Mucosa of descending colon (tissue), 3 donors: Measurements from ENCODE around the gene SELPLG. TPM values are rescaled to one million over a fixed set of nuclear protein-coding genes. Genes with fewer than 3 reads are reported as not detected.

Experiments used
- ATAC-seq: fragments of 200-7000 bp; cut with Tn5 transposase; one replicate; pipeline ENCODE4 v1.9.1; 2020; ENCODE audit warnings: mild to moderate bottlenecking, moderate library complexity
- DNase-seq, 3 donors: peaks; one replicate each; pipeline ENCODE4 v3.0.0-alpha.2; 2020
- H3K36me3 ChIP-seq: fragments of 200-600 bp; one replicate; pipeline ENCODE4 v1.8.0; 2021; ENCODE audit warnings: low read depth, mild to moderate bottlenecking
- H3K4me1 ChIP-seq: fragments of 200-600 bp; one replicate; pipeline ENCODE4 v1.8.0; 2021; ENCODE audit warnings: low read depth, mild to moderate bottlenecking
- H3K4me3 ChIP-seq: fragments of 200-600 bp; one replicate; pipeline ENCODE4 v1.8.0; 2021; ENCODE audit warnings: mild to moderate bottlenecking
- H3K9me3 ChIP-seq: fragments of 200-600 bp; one replicate; pipeline ENCODE4 v1.8.0; 2021; ENCODE audit warnings: mild to moderate bottlenecking
- intact Hi-C, 2 donors: fragments of 100-400 bp; cut with DNase I in 1 of 2; cut with micrococcal nuclease in 1 of 2; formaldehyde crosslinking; loops; one replicate each; pipeline versions ENCODE4 v1.11.0 to v1.11.1; 2022; cut with DNase I, micrococcal nuclease
- total RNA-seq, 3 donors: library from RNA; stranded (reverse); fragmentation: NEBNext Ultra II Directional in 2 of 3; extraction: Animal tissue kit (Norgen Biotek cat#: 25700) in 2 of 3; gene quantifications; one replicate each; pipeline versions ENCODE4 v1.2.1 to v1.2.4, GENCODE V29; 2021 to 2023
- TF ChIP-seq, protein P1 (sequence below): fragments of 200-600 bp; IDR thresholded peaks from one replicate; pipeline ENCODE4 v1.8.0; 2022; ENCODE audit warnings: antibody characterized with exemption, mild to moderate bottlenecking
- donor health status: DM: no; HTN: no; CAD: no; lungs with moderate emphysema.
- donor health status: DM: no; HTN: no; CAD: no.
- donor health status: DM: no; HTN: yes; CAD: no.

Gene SELPLG
- total RNA-seq, 3 donors from 2014 or later = 3.3 to 6.5 (median 6.0) TPM

DNA sequence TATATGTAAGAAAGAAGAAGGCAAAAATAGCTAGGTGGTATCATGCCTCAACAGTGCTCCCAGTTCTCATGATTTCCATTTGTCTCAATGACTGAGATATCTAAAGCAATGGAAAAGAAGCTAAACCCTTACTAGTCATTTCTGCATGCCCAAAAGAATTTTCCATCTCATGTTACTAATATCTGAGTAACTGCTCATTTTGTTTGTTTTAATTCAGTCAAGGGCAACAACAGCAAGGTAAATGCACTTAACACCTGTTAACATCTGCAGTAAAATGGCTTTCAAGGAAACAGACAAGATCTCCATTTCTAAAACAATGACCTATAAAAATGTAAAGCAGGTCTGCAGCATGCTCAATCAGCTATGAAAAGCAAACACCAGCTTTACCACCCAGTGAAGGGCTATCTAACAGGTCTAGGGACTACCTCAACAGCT is 19.4 kb upstream of the SELPLG start:
- no peaks in the 10 kb centered on the region for H3K36me3 ChIP-seq
- H3K4me1 ChIP-seq = peaks cover 4% of the 10 kb centered on the region
- no peak for DNase-seq
- ATAC-seq = peak; percentile 53
- H3K4me3 ChIP-seq = no peak overlapping the region
- intact Hi-C loops = no loop called here
- TF ChIP-seq, protein P1, sequence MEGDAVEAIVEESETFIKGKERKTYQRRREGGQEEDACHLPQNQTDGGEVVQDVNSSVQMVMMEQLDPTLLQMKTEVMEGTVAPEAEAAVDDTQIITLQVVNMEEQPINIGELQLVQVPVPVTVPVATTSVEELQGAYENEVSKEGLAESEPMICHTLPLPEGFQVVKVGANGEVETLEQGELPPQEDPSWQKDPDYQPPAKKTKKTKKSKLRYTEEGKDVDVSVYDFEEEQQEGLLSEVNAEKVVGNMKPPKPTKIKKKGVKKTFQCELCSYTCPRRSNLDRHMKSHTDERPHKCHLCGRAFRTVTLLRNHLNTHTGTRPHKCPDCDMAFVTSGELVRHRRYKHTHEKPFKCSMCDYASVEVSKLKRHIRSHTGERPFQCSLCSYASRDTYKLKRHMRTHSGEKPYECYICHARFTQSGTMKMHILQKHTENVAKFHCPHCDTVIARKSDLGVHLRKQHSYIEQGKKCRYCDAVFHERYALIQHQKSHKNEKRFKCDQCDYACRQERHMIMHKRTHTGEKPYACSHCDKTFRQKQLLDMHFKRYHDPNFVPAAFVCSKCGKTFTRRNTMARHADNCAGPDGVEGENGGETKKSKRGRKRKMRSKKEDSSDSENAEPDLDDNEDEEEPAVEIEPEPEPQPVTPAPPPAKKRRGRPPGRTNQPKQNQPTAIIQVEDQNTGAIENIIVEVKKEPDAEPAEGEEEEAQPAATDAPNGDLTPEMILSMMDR = no peak
- no peaks in the 10 kb centered on the region for H3K9me3 ChIP-seq

DNA sequence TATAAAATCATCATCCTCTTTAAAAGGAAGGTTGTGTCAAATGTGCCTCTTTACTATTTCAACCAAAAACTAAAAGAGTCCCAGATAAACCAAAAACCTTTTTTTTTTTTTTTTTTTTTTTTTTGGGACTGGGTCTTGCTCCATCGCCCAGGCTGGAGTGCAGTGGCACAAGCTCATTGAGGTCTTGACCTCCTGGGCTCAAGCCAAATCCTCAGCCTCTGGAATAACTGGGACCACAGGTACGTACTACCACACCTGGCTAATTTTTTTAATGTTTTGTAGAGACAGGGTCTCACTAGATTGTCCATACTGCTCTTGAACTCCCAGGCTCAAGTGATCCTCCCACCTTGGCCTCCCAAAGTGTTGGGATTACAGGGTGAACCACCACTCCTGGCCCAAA is 16.4 kb upstream of the SELPLG start:
- intact Hi-C loops = no loop called here
- peaks cover 2% of the 10 kb centered on the region for H3K36me3 ChIP-seq

DNA sequence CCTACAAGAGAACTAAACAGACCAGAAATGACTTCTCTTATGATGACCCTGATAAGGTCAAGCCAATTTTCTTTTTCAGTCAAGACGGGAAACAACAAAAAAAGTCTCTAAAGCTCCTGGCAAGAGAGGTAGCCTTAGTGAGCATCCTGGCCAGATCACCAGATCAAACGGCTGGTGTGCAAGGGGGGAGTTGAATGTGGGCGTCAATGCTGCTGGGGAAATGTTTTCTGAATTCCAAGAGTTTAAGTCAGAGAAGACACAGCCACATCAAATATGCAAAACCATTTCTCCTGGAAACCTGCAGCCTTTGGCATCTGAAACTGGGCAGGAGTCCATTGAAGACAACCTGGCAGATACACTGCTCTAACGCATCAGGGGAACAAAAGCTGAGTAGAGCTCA is 16.0 kb upstream of the SELPLG start:
- TF ChIP-seq, protein P1 = no peak
- peaks cover 4% of the 10 kb centered on the region for H3K4me1 ChIP-seq
- H3K4me3 ChIP-seq = no peak overlapping the region
- peaks cover 2% of the 10 kb centered on the region for H3K36me3 ChIP-seq
- intact Hi-C loops = no loop called here
- no peak for DNase-seq
- no peak for ATAC-seq
- H3K9me3 ChIP-seq = no peaks in the 10 kb centered on the region

More for the DNA sequence above, 16.4 kb upstream of the SELPLG start:
- H3K4me1 ChIP-seq = peaks cover 4% of the 10 kb centered on the region
- no peaks in the 10 kb centered on the region for H3K9me3 ChIP-seq
- ATAC-seq (no peak), DNase-seq (no peak)
- no peak overlapping the region for H3K4me3 ChIP-seq
- TF ChIP-seq, protein P1 = no peak

DNA sequence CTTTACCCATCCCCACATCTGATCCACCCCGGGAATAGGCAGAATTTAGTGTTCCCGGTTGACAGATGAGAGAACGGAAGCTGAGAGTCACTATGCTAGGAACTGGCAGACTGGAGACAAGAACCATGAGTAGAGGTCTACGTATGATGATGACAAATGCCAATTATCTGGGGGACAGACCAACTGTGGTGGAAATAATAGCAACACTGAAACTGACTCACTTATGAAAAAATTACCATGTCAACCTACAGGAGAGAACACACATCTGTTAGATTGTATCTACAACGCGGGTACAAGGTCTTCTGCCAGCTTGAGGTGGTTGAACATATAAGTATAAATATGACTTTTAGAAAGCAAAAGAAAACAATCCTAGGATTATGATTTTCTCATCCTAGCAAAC is 15.4 kb upstream of the SELPLG start:
- H3K36me3 ChIP-seq = peaks cover 2% of the 10 kb centered on the region
- H3K9me3 ChIP-seq = no peaks in the 10 kb centered on the region
- intact Hi-C loops = no loop called here
- H3K4me1 ChIP-seq = peaks cover 4% of the 10 kb centered on the region
- DNase-seq (no peak), ATAC-seq (no peak)
- TF ChIP-seq, protein P1 = no peak
- H3K4me3 ChIP-seq = no peak overlapping the region

DNA sequence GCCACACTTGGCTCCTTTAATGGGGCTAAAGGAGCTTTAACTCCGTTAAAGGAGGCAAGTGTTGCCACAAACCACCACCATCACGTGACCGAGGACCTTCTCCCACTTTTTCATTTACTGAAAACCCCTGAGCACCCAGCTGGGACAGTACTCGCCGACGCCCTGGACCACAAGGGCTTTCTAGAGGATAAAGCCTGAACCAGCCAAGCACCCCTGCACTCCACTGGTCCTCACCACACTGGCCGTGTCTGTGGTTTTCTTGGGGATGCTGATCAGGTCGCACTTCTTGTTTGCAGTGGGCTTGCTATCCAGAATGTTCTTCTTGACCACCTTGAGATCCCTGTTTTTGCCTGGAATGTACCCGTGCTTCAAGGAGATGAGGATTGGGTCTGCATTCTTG is 14.7 kb upstream of the SELPLG start:
- peaks cover under 1% of the 10 kb centered on the region for H3K4me1 ChIP-seq

More for the DNA sequence above, 14.7 kb upstream of the SELPLG start:
- TF ChIP-seq, protein P1 = no peak
- Histone ChIP-seq H3K36me3 (peaks cover 2% of the 10 kb centered on the region), H3K4me3 (no peak overlapping the region), H3K9me3 (no peaks in the 10 kb centered on the region)
- intact Hi-C loops = no loop called here
- ATAC-seq (no peak), DNase-seq (no peak)
